NCI-H446 treated with DMSO at 0.1 percent for 48 hours (cell line): Measurements from ENCODE around the gene CHERP.
"Not testable (repeated sequence)": the region's sequence is repeated elsewhere in the genome, so short reads cannot be mapped to it uniquely, and the experiment has no call there.

Experiments used
- DNase-seq: peaks from one replicate; lab custom pipeline; 2025; lab: John Stamatoyannopoulos, UW

Gene CHERP

DNA sequence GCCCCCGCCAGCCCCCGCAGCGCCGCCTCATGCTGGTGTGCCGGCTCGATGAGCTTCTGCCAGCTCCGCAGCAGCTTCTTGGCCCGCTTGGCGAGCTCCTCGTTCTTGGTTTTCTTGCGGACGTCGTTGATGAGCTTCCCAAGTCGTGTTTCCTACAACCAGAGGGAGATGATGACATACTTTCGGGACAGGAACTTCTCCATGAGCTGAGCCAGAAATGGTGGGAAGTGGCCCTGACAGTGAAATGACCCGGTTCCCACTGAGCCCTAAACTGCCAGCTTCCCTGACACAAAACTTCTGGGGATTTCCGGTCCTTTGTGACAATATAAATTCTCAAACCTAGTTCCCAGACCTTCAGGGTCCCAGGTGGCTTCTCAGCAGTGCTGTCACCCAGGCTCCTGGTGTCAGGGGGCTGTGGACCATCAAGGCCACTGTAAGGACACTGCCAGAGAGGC lies 35.3 kb upstream of the CHERP start:
- DNase-seq: no peak

DNA sequence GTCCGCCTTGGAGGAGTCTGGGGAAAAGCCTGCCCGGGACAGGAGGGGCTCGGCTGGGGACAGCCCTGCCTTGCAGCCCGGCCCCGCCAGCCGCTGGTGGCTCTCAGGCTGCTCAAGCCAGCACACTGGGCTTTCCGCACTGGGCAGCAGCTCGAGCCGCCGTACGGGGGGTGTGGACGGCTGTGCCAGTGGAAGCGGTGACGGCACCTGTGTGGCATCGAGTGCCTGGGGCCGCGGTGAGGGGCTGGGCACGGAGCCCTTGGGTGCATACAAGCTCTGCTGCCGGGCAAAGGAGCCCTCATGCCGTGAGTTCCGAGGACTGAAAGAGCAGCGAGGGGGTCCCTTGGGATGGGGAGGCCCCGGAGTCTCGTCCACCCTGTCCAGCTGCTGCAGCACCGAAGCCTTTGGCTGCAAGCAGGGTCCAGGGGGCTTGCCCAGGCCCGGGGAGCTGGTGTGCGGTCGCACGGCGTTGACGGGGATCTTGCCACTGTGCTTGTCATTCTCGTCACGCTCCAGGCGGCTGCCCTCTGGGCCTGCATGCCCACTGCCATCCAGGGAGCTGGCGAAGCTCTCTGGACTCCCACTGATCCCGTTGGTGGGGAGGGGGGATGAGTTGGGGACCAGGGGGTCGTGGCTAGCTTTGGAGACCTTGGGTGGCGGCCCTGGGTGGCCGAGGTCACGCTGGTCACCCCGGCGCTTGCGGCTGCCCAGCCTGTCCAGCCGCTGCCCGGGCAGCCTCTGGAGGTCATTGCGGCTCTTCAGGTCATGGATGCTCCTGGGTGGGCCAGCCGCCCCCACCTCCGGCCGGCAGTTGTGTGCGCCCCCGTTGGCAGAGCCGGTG lies 34.7 kb upstream of the CHERP start:
- DNase-seq: no peak

DNA sequence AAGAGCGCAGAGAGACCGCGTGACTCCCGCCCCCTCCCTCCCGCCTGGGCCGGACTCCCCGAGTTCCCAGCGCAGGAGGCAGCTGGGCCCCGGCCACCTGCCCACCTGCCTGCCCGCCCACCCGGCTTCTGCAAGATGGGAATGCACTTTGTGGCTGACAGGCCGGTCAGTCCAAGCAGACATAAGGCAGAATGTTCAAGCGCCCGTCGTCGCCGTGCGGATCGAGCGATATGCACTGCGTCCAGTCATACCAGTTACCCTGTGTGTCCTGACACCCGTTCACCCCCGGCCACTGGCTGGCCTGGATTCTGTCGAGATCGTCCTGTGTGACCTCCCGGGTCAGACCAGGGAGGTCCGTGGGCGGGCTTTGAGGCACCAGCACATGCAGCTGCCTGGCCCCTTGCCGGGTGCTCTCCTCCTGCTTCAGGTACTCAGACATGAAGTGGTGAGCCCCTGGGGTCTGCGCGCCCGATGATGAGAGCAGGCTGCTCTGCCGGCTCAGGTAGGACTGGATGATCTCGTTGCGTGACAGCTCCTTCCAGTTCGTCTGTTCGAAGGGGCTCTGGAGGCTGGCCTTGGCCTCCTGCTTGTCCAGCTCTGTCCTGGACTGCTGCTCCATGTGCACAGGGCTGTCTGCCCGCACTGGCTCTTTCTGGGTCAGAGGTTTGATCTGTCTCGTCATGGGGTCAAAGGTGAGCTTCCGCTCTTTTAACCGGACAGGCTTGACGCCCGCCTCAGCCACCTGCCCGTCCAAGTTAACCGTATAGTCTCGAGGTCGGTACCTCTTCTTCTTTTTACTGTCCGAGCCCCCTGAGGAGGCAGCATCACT lies 33.8 kb upstream of the CHERP start:
- no peak for DNase-seq

DNA sequence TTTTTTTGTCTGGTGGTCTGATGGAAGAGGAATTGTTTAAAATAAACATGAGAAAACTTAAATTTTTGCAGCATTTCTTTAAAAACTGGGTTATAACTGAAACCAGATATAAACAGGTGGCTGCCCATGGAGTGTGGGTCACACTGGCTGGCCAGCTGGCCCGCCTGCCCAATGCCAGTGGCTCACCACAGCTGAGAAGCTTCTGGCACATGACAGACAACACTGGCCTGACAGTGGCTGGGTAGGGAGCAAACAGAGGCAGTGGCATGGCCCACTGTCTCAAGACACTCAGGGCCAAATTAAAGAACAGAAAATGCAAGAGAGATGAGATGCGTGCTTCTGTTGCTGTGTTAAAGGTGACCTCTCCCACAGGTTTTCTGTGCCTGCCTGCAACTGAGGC lies 33.0 kb upstream of the CHERP start:
- DNase-seq: no peak

DNA sequence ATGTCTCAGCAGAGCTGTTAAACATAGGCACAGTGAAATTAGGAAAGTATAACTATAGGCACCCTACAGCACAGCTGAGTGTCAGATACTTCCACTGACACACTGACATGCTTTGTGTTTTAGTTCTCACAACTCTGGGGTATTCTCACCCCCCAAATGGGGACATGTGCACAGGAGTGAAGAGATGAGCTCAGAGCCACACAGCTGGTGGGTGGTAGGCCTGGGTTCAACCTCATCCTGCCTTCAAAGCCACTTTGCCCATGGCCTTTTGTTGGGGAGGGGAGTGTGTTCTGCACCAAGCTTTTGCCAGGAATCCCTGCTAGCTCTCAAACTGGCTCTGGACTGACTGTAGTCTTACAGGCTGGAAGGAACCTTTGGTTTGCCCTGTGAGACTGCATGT lies 31.7 kb upstream of the CHERP start:
- DNase-seq: no peak

DNA sequence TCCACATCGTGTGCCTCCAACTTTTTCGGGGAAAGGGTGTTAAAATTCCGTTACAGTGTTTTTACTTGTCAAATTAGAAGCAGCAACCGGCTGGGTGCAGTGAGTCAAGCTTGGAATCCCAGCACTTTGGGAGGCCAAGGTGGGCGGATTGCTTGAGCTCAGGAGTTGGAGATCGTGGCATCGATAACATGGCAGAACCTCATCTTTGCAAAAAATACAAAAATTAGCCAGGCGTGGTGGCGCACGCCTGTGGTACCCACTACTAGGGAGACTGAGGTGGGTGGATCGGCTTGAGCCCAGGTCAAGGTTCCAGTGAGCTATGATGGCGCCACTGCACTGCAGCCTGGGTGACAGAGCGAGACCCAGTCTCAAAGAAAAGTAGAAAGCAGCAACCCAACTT lies 31.1 kb upstream of the CHERP start:
- DNase-seq: no peak

DNA sequence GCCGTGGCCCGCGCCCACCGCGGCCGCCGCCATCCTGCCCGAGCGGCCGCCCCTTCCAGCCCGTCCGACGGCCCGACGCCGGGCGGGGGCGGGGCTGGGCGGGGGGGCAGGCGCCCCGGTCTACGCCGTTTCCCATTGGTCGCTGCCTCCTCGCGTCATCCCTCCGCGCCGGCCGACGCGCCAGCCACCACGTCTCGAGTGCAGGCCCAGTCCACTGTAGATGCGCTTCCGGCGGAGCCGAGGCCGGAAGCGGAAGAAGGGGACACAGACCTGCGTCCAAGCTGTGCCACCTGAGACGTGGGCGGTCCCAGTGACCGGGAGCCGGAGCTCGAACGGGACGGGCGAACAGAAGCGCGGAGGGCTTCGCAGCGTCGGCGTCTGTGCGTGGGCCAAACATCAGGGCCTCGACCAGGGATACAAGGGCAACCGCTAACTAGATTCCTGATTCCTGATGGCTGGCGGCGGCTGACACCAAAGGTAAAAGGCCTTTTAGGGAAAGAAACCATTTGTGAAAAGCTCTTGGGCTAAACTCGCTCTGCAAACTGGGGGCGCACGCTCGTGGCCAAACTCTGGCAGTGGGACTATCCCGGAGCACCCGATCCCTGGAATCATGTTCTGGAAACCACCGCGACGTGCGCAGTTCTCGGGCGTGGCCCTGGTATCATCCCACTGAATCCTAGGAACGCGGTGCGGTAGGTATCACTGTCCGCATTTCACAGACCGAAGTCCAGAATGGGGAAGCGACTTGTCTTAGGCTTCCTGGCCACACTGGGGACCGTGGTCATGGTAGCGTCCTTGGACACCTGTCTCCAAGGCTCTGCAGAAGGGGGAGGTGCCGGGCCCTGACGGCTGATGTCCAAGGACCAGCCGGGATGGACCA lies 30.3 kb upstream of the CHERP start, which contains the start of gene SLC35E1:
TSS of gene SLC35E1 (minus strand) at position 84 of the 880 bp plus-strand sequence. CDS start at position 33, 51 bp downstream.
- DNase-seq: peak; percentile 91

DNA sequence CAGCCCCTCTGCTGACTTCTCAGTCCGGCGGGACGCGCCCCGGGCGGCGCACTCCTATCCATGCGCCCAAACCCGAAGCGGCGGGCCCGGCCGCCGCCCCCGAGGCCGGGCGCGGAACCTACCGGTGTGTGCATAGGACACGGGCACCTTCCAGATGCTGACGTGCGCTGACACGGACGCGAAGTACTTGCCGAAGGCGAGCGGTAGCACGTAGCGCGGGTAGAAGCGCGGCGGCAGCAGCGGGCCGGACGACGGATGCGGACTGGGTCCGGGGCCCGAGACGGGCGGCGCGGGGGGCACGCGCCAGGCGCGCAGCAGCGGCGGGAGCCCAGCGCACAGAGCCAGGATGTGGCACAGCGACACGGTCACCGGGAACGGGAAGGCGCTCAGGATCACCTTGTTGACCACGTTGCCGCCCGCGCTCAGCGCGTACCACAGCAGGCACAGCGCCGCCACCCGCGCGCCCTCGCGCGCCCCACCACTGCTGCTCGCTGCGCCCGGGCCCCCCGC lies 29.6 kb upstream of the CHERP start:
- no peak for DNase-seq

DNA sequence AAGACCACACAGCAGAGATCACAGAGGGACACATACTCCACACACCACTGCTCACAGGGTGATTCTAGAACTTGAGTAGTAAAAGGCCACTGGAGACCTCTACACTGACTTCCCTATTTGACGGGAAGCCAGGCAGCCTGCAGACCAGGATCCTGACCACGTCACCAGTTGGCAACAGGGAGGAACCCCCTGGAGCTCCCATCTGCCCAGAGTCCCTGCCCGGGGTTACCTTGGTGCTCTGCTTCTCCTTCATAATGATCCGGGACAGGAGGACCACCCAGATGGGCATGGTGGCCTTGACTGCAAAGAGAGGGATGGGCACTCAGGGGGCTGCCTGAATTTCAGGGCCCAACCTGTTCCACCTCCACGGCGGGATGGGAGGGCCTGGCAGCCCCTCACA lies 29.0 kb upstream of the CHERP start:
- peak; percentile 40 for DNase-seq

DNA sequence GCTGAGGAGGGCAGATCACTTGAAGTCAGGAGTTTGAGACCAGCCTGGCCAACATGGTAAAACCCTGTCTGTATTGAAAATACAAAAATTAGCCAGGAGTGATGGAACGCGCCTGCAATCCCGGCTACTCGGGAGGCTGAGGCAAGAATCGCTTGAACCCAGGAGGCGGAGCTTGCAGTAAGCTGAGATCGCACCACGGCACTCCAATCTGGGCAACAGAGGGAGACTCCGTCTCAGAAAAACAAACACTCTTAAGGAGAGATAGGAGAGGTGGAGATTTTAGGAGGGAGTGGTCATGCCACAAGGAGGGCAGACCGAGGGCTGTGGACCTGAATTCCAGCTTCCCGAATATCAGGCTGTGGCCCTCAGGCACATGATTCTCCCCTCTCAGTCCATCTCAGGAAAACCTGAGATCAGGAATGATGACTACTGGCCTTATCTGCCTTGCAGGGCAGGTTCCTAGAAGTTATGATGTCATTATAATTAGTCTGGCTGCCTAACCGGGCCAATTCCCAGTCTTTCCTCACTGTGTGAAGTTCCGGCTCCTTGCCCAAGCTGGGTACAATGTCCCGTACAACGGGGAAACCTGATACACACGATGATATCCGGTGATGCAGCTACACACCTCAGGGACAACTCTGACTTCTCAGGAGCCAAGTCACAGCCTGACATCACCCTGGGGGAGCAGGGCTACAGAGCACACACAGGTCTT lies 27.5 kb upstream of the CHERP start:
- no peak for DNase-seq

DNA sequence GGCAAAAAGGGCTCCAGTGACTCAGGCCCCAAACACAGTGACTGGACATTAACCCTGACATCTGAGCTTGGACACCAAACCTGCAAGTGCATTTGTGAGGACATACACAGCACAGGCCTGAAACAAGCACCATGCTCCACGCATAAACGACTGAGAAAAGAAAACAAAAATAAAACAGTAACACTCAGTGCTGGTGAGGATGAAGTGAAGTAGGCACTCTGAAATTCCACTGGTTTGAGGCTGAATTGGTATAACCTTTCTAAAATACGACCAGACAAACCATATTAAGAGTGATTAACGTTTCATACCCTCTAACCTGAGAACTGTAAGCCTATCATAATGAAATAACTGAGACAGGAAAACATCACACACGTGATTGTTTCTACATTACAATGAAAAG lies 24.5 kb upstream of the CHERP start:
- DNase-seq: no peak

DNA sequence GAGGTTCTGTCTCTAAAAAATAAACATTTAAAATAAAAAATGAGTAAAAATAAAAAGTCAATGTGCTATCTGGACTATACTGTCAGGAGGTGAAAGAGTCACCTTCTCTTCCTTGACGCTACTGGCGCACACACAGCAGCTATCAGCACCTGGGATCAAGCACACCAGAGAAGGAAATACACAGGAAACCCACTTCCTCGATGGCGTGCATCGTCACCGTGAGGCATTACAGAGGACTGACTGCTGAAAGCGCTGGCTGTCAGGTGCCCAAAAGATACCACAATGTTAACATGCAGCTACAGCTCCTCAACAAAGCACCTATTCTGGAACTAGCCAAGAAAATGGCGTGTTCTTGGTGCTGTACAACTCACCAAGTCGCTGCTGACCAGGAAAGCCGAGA lies 23.9 kb upstream of the CHERP start:
- DNase-seq: no peak

DNA sequence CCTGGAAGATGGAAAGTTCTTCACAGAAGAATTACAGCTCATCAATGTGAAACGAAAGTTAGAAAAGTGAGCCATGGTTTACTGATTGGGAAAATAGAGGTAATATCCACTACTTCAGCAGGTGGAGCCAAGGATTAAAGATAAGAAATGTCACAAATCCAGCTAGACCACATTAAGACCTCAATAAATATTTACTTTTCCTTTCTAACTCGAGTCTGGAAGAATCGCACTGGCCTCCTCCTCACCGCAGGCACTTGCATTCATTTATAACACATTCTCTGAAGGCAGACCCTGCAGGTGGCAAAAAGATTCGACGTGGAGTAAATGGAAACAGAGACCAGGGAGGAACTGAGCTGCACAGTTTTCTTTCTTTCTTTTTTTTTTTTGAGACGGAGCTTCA lies 22.6 kb upstream of the CHERP start:
- no peak for DNase-seq

DNA sequence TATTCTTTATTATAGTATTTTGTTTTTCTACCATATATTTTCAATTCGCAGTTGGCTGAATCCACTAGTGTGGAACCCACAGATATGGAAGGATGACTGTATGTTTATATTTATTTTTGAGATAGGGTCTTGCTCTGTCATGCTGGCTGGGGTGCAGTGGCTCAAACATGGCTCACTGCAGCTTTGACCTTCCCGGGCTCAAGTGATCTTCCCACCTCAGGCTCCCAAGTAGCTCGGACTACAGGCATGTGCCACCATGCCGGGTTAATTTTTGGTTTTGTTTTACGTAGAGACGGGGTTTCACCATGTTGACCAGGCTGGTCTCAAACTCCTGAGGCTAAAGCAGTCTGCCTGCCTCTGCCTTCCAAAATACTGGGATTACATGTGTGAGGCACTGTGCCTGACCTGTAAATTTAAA lies 20.4 kb upstream of the CHERP start:
- DNase-seq: no peak

DNA sequence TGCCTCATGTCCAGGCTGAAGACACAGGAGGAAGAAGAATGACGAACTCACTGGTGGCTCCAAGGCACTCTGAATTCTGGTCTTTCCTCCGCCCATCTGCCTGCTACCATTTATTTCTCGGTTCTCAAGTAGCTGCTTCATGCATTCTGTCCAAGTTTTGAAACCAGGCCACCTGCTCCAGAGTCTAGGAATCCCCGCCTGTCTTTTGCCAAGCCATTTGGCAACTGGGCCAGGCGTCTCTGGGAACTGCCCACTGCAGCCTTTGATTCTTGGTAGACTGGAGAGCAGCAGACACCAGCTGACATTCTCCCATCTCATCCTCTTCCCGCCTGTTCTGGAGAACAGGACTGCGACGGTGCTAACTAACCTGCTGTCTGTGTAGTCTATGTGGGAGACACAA lies 19.1 kb upstream of the CHERP start:
- peak; percentile 92 for DNase-seq

DNA sequence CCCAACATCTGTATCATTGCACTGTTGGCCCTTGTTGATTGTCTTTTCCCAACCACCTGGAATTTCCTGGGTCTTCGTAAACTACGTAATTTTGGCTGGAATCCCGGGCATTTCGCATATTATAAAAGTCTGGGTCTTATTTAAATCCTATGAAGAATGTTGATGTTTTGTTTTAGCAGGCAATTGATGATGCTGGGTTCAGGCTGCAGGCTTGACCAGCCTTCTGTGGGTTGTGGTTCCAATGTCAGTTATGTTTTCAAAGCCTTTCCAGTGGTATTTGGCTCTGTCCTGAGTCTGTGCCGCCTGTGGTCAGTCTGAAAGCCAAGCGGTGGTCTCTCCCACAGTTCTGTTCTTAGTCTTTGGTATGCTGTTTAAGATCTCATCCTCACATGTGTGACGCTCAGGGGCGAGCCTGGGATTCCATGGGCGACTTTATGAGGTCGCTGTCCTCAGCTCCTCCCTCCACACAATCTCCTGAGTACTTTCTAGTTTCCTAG lies 17.6 kb upstream of the CHERP start:
- DNase-seq: no peak

DNA sequence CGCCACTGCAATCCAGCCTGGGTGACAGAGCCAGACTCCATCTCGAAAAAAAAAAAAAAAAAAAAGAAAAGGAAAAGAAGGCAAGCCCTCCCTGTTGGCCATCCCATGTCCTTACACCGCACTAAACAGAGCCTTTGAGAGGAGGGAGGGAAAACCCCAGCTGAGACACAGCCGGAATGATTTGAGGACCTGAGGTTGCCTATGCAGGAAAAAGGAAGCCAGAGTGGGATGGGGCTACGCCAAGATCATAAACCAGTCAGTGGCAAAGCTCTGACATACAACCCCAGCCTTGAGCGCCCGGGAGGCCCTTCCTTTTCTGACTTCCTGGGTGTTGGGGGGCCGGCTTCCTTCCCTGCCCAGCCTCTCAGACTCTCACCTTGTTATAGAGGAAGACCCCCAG lies 12.5 kb upstream of the CHERP start:
- DNase-seq: no peak

DNA sequence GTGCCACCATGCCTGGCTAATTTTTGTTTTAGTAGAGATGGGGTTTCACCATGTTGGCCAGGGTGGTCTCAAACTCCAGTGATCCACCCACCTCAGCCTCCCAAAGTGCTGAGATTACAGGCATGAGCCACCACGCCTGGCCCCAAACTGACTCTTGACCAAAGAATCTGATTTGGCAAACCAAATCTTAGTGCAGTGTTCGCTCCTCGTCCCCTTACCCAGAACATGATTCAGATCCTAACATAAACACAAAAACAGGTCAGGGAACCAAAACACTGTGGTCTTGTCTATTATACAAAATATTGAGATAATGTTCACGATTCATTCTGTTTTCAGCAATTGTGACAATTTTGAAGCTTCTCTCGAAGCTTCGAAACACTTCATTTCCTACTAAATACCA lies 9.7 kb upstream of the CHERP start:
- not testable (repeated sequence) for DNase-seq

DNA sequence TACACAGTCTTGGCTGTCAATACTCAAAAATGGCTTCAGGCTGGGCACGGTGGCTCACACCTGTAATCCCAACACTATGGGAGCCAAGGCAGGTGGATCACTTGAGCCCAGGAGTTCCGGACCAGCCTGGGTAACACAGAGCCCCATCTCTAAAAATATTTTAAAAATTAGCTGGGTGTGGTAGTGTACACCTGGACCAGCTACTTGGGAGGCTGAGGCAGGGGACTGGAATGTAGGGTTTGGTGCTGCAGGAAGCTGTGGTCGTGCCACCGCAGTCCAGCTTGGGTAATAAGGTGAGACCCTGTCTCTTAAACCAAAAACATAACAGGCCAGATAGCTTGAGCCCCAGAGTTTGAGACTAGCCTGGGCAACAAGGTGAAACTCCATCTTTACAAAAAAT lies 6.7 kb upstream of the CHERP start:
- no peak for DNase-seq

DNA sequence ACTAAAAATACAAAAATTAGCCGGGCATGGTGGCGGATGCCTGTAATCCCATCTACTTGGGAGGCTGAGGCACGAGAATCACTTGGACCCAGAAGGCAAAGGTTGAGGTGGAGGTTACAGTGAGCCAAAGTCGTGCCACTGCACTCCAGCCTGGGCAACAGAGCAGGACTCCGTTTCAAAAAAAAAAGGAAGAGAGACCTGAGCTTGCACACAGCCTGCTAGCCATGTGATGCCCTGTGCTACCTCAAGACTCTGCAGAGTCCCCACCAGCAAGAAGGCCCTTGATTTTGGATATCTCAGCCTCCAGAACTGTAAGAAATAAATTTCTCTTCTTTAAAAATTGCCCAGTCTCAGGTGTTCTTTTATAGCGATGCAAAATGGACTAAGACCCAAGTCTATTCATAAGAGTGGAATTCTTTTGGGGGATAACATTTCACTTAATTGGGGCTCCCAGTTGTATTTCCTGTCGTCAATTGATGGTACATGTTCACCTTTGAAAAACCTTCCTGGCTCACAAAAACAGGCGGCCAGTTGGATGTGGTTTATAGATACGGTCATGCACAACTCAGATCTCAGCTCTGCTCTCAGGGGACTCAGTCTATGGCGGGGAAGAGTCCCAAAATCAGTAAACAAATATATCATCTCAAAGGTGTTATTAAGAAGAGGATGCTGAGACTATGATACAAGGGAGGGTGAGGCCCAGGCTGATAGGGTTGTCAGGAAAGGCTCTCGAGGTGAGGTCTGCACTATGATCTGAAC lies 2.4 kb upstream of the CHERP start:
- no peak for DNase-seq
